HEK293 (cell line): ENCODE measurements around the gene CACNA1B.

ENCODE experiments used
- CTCF ChIA-PET: fragments of 350-600 bp; formaldehyde crosslinking; extraction: SDS; loops from one replicate; lab custom pipeline; 2021; ENCODE audit warnings: antibody characterized with exemption; lab: Yijun Ruan, JAX
- POLR2A ChIA-PET: fragments of 300-600 bp; formaldehyde crosslinking; extraction: SDS; loops from one replicate; lab custom pipeline; 2020; ENCODE audit warnings: antibody characterized with exemption, inconsistent platforms; lab: Yijun Ruan, JAX
- H3K27ac ChIP-seq: fragments of 200-500 bp; sonication (Bioruptor generic); 2 replicates; pipeline ENCODE4 v1.5.1; 2014; ENCODE audit warnings: low read depth, low read length, control low read depth, inconsistent platforms; ENCODE audit errors: extremely low read depth
- H3K36me3 ChIP-seq, 2 experiments: fragments of 200-500 bp in 1 of 2; sonication (Bioruptor generic) in 1 of 2; 1 replicate in 1 of 2; 2 replicates in 1 of 2; pipeline ENCODE4 v1.5.1; 2014 to 2017; ENCODE audit warnings: inconsistent platforms in 2 of 2, low read length in 2 of 2; ENCODE audit not compliant: control insufficient read depth in 2 of 2, insufficient read depth in 1 of 2
- H3K4me1 ChIP-seq: fragments of 200-500 bp; sonication (Bioruptor generic); 2 replicates; pipeline ENCODE4 v1.5.1; 2014; ENCODE audit warnings: mild to moderate bottlenecking, low read length, inconsistent platforms; ENCODE audit not compliant: control insufficient read depth, insufficient read depth
- H3K4me3 ChIP-seq: 2 replicates; pipeline ENCODE4 v1.5.1; 2011; ENCODE audit warnings: low read depth, mild to moderate bottlenecking, control low read depth, low read length, moderate library complexity
- H3K9me3 ChIP-seq: fragments of 200-500 bp; sonication (Bioruptor generic); 2 replicates; pipeline ENCODE4 v1.5.1; 2014; ENCODE audit warnings: low read depth, low read length, inconsistent platforms; ENCODE audit not compliant: control insufficient read depth, insufficient read depth
- HIC1 ChIP-seq: fragments of 450-650 bp; formaldehyde crosslinking; IDR thresholded peaks from 2 replicates; pipeline ENCODE4 v1.5.1; 2016; ENCODE audit warnings: missing biosample characterization, missing genetic modification characterization
- KLF9 ChIP-seq: fragments of 450-650 bp; formaldehyde crosslinking; IDR thresholded peaks from 2 replicates; pipeline ENCODE4 v1.5.1; 2016; ENCODE audit warnings: missing biosample characterization, missing genetic modification characterization, low read depth
- PRDM4 ChIP-seq: fragments of 450-650 bp; formaldehyde crosslinking; IDR thresholded peaks from 2 replicates; pipeline ENCODE4 v1.5.1; 2017; ENCODE audit warnings: missing biosample characterization, missing genetic modification characterization
- YY2 ChIP-seq: fragments of 450-650 bp; formaldehyde crosslinking; IDR thresholded peaks from 2 replicates; pipeline ENCODE4 v1.5.1; 2016; ENCODE audit warnings: missing biosample characterization, missing genetic modification characterization
- ZBTB20 ChIP-seq: fragments of 450-650 bp; formaldehyde crosslinking; IDR thresholded peaks from 2 replicates; pipeline ENCODE4 v1.5.1; 2016; ENCODE audit warnings: missing biosample characterization, missing genetic modification characterization
- ZNF132 ChIP-seq: fragments of 450-650 bp; formaldehyde crosslinking; IDR thresholded peaks from 2 replicates; pipeline ENCODE4 v1.5.1; 2017; ENCODE audit warnings: missing biosample characterization, missing genetic modification characterization, borderline replicate concordance
- ZNF16 ChIP-seq: fragments of 450-650 bp; formaldehyde crosslinking; IDR thresholded peaks from 2 replicates; pipeline ENCODE4 v1.5.1; 2016; ENCODE audit warnings: low read depth, missing biosample characterization, missing genetic modification characterization
- ZNF19 ChIP-seq: fragments of 450-650 bp; formaldehyde crosslinking; IDR thresholded peaks from 2 replicates; pipeline ENCODE4; 2016; ENCODE audit warnings: missing biosample characterization, missing genetic modification characterization, low read depth
- ZNF24 ChIP-seq: fragments of 450-650 bp; formaldehyde crosslinking; IDR thresholded peaks from 2 replicates; pipeline ENCODE4 v1.5.1; 2016; ENCODE audit warnings: missing biosample characterization, missing genetic modification characterization
- ZNF292 ChIP-seq: fragments of 450-650 bp; formaldehyde crosslinking; IDR thresholded peaks from 2 replicates; pipeline ENCODE4 v1.5.1; 2016; ENCODE audit warnings: low read depth, missing biosample characterization, missing genetic modification characterization, borderline replicate concordance
- ZNF335 ChIP-seq: fragments of 450-650 bp; formaldehyde crosslinking; conservative IDR thresholded peaks from 2 replicates; pipeline ENCODE4 v1.5.1; 2016; ENCODE audit warnings: missing biosample characterization, missing genetic modification characterization
- ZNF354C ChIP-seq: fragments of 450-650 bp; formaldehyde crosslinking; IDR thresholded peaks from 2 replicates; pipeline ENCODE4 v1.5.1; 2016; ENCODE audit warnings: missing biosample characterization, missing genetic modification characterization, low read depth, borderline replicate concordance
- ZNF513 ChIP-seq: fragments of 450-650 bp; IDR thresholded peaks from 2 replicates; pipeline ENCODE4 v1.5.1; 2018; ENCODE audit warnings: missing biosample characterization, missing genetic modification characterization
- ZNF623 ChIP-seq: fragments of 450-650 bp; formaldehyde crosslinking; IDR thresholded peaks from 2 replicates; pipeline ENCODE4 v1.5.1; 2016; ENCODE audit warnings: missing biosample characterization, missing genetic modification characterization
- ZNF639 ChIP-seq: fragments of 450-650 bp; formaldehyde crosslinking; IDR thresholded peaks from 2 replicates; pipeline ENCODE4 v1.5.1; 2016; ENCODE audit warnings: missing biosample characterization, missing genetic modification characterization
- ZNF776 ChIP-seq: fragments of 450-650 bp; formaldehyde crosslinking; IDR thresholded peaks from 2 replicates; pipeline ENCODE4 v1.5.0; 2017; ENCODE audit warnings: missing biosample characterization, missing genetic modification characterization, borderline replicate concordance
- ZNF785 ChIP-seq: fragments of 450-650 bp; formaldehyde crosslinking; IDR thresholded peaks from 2 replicates; pipeline ENCODE4 v1.5.1; 2016; ENCODE audit warnings: missing biosample characterization, missing genetic modification characterization
- ZNF791 ChIP-seq: fragments of 450-650 bp; formaldehyde crosslinking; IDR thresholded peaks from 2 replicates; pipeline ENCODE4 v1.5.1; 2016; ENCODE audit warnings: missing biosample characterization, missing genetic modification characterization
- ZNF792 ChIP-seq: fragments of 450-650 bp; formaldehyde crosslinking; IDR thresholded peaks from 2 replicates; pipeline ENCODE4 v1.5.1; 2016; ENCODE audit warnings: missing biosample characterization, missing genetic modification characterization
- ZSCAN18 ChIP-seq: fragments of 450-650 bp; formaldehyde crosslinking; IDR thresholded peaks from 2 replicates; pipeline ENCODE4 v1.5.1; 2016; ENCODE audit warnings: missing biosample characterization, missing genetic modification characterization

Gene CACNA1B

GRCh38 chr9:138096519-138096845, 218.9 kb downstream of the CACNA1B start (continued):
- no peak for TF ChIP-seq ZNF623

GRCh38 chr9:138097501-138097991, 220.0 kb downstream of the CACNA1B start:
- Histone ChIP-seq H3K36me3 (no peaks in the 10 kb centered on the region), H3K4me1 (no peaks in the 10 kb centered on the region), H3K27ac (no peak overlapping the region), H3K4me3 (no peak overlapping the region), H3K9me3 (no peaks in the 10 kb centered on the region)
- ChIA-PET CTCF (interaction anchor here (0.6 kb wide), 2 partner anchors 47 to 233 kb away, joined by 3 to 5 read pairs; no protein-coding TSS in a partner anchor), POLR2A (no interaction called here)
- TF ChIP-seq ZNF792 (tag by site-specific recombination) (no peak), YY2 (tag by site-specific recombination) (no peak), ZNF791 (tag by site-specific recombination) (no peak), ZNF354C (tag by site-specific recombination) (no peak), ZNF19 (tag by site-specific recombination) (no peak), ZNF24 (tag by site-specific recombination) (no peak), ZNF513 (tag by site-specific recombination) (no peak), ZNF16 (tag by site-specific recombination) (no peak), ZBTB20 (tag by site-specific recombination) (no peak), ZNF785 (tag by site-specific recombination) (no peak), KLF9 (tag by site-specific recombination) (no peak), ZNF132 (no peak), ZNF776 (tag by site-specific recombination) (no peak), HIC1 (tag by site-specific recombination) (no peak), ZNF292 (no peak), PRDM4 (tag by site-specific recombination) (no peak), ZSCAN18 (tag by site-specific recombination) (no peak), ZNF335 (tag by site-specific recombination) (no peak), ZNF639 (no peak)
